ENCODE measurements around the gene GAGE10. TPM values are rescaled to one million over a fixed set of nuclear protein-coding genes. Genes with fewer than 3 reads are reported as not detected.
"Not testable (repeated sequence)": the region's sequence is repeated elsewhere in the genome, so short reads cannot be mapped to it uniquely, and the experiment has no call there.

GAGE10 gene
- total and polyA plus RNA-seq, 2 of the 8 experiments (the other 6 are each of a cell fraction or from before 2014, with no cell fraction given), result not detected

DNA sequence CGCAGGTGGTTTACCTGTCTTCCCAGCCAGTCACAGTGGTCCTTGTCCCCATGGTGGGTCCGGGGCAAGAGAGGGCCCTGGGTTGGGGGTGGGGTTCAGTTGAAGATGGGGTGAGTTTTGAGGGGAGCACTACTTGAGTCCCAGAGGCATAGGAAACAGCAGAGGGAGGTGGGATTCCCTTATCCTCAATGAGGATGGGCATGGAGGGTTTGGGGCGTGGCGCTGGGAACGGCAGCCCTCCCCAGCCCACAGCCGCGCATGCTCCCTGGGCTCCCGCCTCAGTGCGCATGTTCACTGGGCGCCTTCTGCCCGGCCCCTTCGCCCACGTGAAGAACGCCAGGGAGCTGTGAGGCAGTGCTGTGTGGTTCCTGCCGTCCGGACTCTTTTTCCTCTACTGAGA is 27.8 kb downstream of the GAGE10 start, which contains the start of gene GAGE13:
Gene GAGE13, plus strand, starts transcription at position 301 of the 400 bp plus-strand sequence. CDS start 1,156 bp downstream, outside the sequence.
- H4K8ac ChIP-seq (ENCODE audit: extremely low read depth, insufficient read depth, low read length); H2BK5ac ChIP-seq (ENCODE audit: low read depth, low read length); H3K4me1 ChIP-seq (replicated peaks in 1 of 4; ENCODE audit: control insufficient read depth in 3 of 4, insufficient read depth in 4 of 4, low read length in 3 of 4); H3K36me3 ChIP-seq (ENCODE audit: control insufficient read depth in 2 of 4, insufficient read depth in 4 of 4, low read length in 3 of 4); H3K79me1 ChIP-seq (ENCODE audit: low read depth, low read length); H4K20me1 ChIP-seq (replicated peaks in 1 of 2; ENCODE audit: control insufficient read depth in 1 of 2, insufficient read depth in 2 of 2, low read length in 2 of 2); H3K4me3 ChIP-seq (ENCODE audit: extremely low read depth in 1 of 4, insufficient read depth in 2 of 4, low read depth in 3 of 4, low read length in 4 of 4); H3K79me2 ChIP-seq (ENCODE audit: control insufficient read depth in 1 of 2, insufficient read depth in 2 of 2, low read length in 2 of 2); H3K23me2 ChIP-seq (ENCODE audit: low read depth, low read length); H3K27ac ChIP-seq (ENCODE audit: low read depth, low read length); FAIRE-seq; POLR2A ChIA-PET (ENCODE audit: partially characterized antibody); H3K56ac ChIP-seq (replicated peaks; ENCODE audit: insufficient read length, low read depth, low read length); H4K91ac ChIP-seq (replicated peaks; ENCODE audit: insufficient read length, low read length); CTCF ChIA-PET (ENCODE audit: partially characterized antibody); H2BK20ac ChIP-seq (ENCODE audit: low read length); DNase-seq (ENCODE audit: low read depth in 1 of 2, low spot score in 2 of 2); H2AFZ ChIP-seq (ENCODE audit: low read length); H3K23ac ChIP-seq (ENCODE audit: insufficient read length); H4K5ac ChIP-seq (ENCODE audit: insufficient read length, low read depth, low read length); H3K9me3 ChIP-seq (ENCODE audit: insufficient read depth in 2 of 2, low read depth in 1 of 2, low read length in 1 of 2); H3K9ac ChIP-seq (replicated peaks in 1 of 4; ENCODE audit: extremely low read depth in 1 of 4, low read depth in 3 of 4, low read length in 3 of 4); H2AK5ac ChIP-seq (ENCODE audit: low read depth, low read length); H3K4ac ChIP-seq (replicated peaks; ENCODE audit: insufficient read length, low read depth, low read length); H3K14ac ChIP-seq (ENCODE audit: insufficient read length); H2BK15ac ChIP-seq (ENCODE audit: low read length); H3K18ac ChIP-seq (ENCODE audit: extremely low read depth, low read length); H3K4me2 ChIP-seq (ENCODE audit: insufficient read depth in 1 of 2, low read depth in 2 of 2, low read length in 2 of 2); H3K27me3 ChIP-seq (replicated peaks in 1 of 4; ENCODE audit: control insufficient read depth in 3 of 4, extremely low read depth in 1 of 4, insufficient read depth in 3 of 4, low read length in 3 of 4); H2BK120ac ChIP-seq (replicated peaks; ENCODE audit: low read depth, low read length); H2BK12ac ChIP-seq (ENCODE audit: low read depth, low read length): not testable (repeated sequence)
- WGBS, 2 experiments (ENCODE audit: extremely low coverage in 1 of 2, insufficient coverage in 1 of 2, insufficient read length in 1 of 2, insufficient replicate concordance in 2 of 2, low coverage in 1 of 2, low lambda C conversion rate in 2 of 2, missing lambda C conversion rate in 1 of 2), result no CpG with 5 or more reads among the region's 16 CpGs

GRCh38 chrX:49331841-49332240 is 28.4 kb downstream of the GAGE10 start:
- H2BK15ac ChIP-seq (ENCODE audit: low read length); POLR2A ChIA-PET (ENCODE audit: partially characterized antibody): not testable (repeated sequence)
- 92% methylated on average over 14 of the region's 26 CpGs; no CpG with 5 or more reads in 1 of the 2 experiments for WGBS, 2 experiments (ENCODE audit: extremely low coverage in 1 of 2, insufficient coverage in 1 of 2, insufficient read length in 1 of 2, insufficient replicate concordance in 2 of 2, low coverage in 1 of 2, low lambda C conversion rate in 2 of 2, missing lambda C conversion rate in 1 of 2)

More at GRCh38 chrX:49331841-49332240, 28.4 kb downstream of the GAGE10 start:
- H3K27me3 ChIP-seq (replicated peaks in 1 of 4; ENCODE audit: control insufficient read depth in 3 of 4, extremely low read depth in 1 of 4, insufficient read depth in 3 of 4, low read length in 3 of 4); H3K56ac ChIP-seq (replicated peaks; ENCODE audit: insufficient read length, low read depth, low read length); H3K9ac ChIP-seq (replicated peaks in 1 of 4; ENCODE audit: extremely low read depth in 1 of 4, low read depth in 3 of 4, low read length in 3 of 4); H4K8ac ChIP-seq (ENCODE audit: extremely low read depth, insufficient read depth, low read length); H2BK120ac ChIP-seq (replicated peaks; ENCODE audit: low read depth, low read length); H3K36me3 ChIP-seq (ENCODE audit: control insufficient read depth in 2 of 4, insufficient read depth in 4 of 4, low read length in 3 of 4); H3K23me2 ChIP-seq (ENCODE audit: low read depth, low read length); H3K27ac ChIP-seq (ENCODE audit: low read depth, low read length); H3K79me2 ChIP-seq (ENCODE audit: control insufficient read depth in 1 of 2, insufficient read depth in 2 of 2, low read length in 2 of 2); CTCF ChIA-PET (ENCODE audit: partially characterized antibody); H3K4me1 ChIP-seq (replicated peaks in 1 of 4; ENCODE audit: control insufficient read depth in 3 of 4, insufficient read depth in 4 of 4, low read length in 3 of 4); H4K20me1 ChIP-seq (replicated peaks in 1 of 2; ENCODE audit: control insufficient read depth in 1 of 2, insufficient read depth in 2 of 2, low read length in 2 of 2); H4K5ac ChIP-seq (ENCODE audit: insufficient read length, low read depth, low read length); H2AFZ ChIP-seq (ENCODE audit: low read length); H2BK5ac ChIP-seq (ENCODE audit: low read depth, low read length); H3K14ac ChIP-seq (ENCODE audit: insufficient read length); FAIRE-seq; DNase-seq (ENCODE audit: low read depth in 1 of 2, low spot score in 2 of 2); H3K4me3 ChIP-seq (ENCODE audit: extremely low read depth in 1 of 4, insufficient read depth in 2 of 4, low read depth in 3 of 4, low read length in 4 of 4); H3K4me2 ChIP-seq (ENCODE audit: insufficient read depth in 1 of 2, low read depth in 2 of 2, low read length in 2 of 2); H3K9me3 ChIP-seq (ENCODE audit: insufficient read depth in 2 of 2, low read depth in 1 of 2, low read length in 1 of 2); H3K18ac ChIP-seq (ENCODE audit: extremely low read depth, low read length); H3K23ac ChIP-seq (ENCODE audit: insufficient read length); H3K4ac ChIP-seq (replicated peaks; ENCODE audit: insufficient read length, low read depth, low read length); H3K79me1 ChIP-seq (ENCODE audit: low read depth, low read length); H2AK5ac ChIP-seq (ENCODE audit: low read depth, low read length); H2BK20ac ChIP-seq (ENCODE audit: low read length); H4K91ac ChIP-seq (replicated peaks; ENCODE audit: insufficient read length, low read length); H2BK12ac ChIP-seq (ENCODE audit: low read depth, low read length): not testable (repeated sequence)

Data from H1 (cell line).